Measurements from ENCODE around the gene PARD3B.

DNA sequence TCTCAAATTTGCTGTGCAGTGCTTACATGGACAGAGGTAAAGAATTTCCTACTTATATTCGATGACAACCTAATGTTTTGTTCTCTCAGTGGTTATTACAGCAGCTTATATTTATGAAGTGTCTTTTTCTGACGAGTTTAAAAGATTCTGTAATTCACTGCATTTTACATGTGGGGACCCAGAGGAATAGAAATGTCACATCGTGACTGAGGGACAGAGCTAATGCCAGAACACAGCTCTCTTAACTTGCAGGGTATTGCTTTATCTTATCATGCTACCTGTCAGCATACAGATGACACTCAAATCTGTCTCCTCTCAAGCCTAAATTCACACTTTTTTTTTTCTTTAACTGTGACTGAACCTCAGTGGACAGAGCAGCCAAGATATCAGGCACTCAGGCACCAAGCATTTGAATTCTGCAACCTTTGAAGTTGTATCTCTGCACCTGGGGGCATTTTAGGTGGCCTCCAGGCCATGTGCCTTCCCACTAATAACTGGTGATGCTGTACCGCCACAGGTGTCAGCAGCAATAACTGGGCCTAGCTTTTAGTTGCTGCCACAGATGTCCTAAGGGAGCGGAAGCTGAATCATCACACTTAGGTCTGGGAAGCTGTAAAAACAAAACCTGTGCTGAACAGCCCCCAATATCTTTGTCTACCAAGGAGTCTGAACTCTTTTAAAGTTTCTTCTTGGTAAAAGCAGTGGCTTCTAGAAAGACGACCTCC, 821.2 kb downstream of the PARD3B start:
- TF ChIP-seq, protein P1, sequence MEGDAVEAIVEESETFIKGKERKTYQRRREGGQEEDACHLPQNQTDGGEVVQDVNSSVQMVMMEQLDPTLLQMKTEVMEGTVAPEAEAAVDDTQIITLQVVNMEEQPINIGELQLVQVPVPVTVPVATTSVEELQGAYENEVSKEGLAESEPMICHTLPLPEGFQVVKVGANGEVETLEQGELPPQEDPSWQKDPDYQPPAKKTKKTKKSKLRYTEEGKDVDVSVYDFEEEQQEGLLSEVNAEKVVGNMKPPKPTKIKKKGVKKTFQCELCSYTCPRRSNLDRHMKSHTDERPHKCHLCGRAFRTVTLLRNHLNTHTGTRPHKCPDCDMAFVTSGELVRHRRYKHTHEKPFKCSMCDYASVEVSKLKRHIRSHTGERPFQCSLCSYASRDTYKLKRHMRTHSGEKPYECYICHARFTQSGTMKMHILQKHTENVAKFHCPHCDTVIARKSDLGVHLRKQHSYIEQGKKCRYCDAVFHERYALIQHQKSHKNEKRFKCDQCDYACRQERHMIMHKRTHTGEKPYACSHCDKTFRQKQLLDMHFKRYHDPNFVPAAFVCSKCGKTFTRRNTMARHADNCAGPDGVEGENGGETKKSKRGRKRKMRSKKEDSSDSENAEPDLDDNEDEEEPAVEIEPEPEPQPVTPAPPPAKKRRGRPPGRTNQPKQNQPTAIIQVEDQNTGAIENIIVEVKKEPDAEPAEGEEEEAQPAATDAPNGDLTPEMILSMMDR (conservative IDR thresholded peaks at IDR 0.05 in 1 of 2, IDR thresholded peaks at IDR 0.05 in 1 of 2; ENCODE audit: low read depth in 1 of 2, low read length in 2 of 2) = no peak
- no peak for TF ChIP-seq EZH2 (IDR thresholded peaks at IDR 0.05; ENCODE audit: low read length, missing control alignments)

Data from fibroblast of lung (primary cell).